NCI-H1694 treated with DMSO at 0.1 percent for 48 hours (cell line): ENCODE data around the gene PIP5K1B.

Experiments used
- DNase-seq: peaks from one replicate; lab custom pipeline; 2025; lab: John Stamatoyannopoulos, UW

Gene PIP5K1B

DNA sequence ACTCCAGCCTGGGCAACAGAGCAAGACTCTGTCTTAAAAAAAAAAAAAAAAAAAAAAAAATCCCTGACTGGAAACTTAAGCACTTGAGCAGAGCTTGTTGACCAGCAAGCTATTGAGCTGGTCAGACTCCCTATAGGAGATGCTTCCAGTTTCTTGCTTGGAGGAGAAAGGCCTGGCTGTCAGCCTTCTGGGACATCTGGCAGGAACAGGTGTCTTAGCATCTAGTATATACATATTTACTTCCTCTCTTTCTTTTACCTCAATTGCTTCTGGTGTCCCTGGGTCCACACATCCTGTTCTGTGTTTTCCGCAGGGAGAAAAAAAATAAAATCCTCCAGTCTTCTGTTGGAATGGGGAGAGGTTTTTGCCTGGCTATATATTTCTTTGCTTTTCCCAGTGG, 248.7 kb downstream of the PIP5K1B start:
- DNase-seq: no peak

GRCh38 chr9:68955330-68955729, 250.3 kb downstream of the PIP5K1B start:
- DNase-seq: no peak

GRCh38 chr9:68957479-68957878, 252.4 kb downstream of the PIP5K1B start:
- DNase-seq: no peak

GRCh38 chr9:68961587-68961986, 256.5 kb downstream of the PIP5K1B start:
- DNase-seq: no peak

- no peak for DNase-seq
Observed at GRCh38 chr9:68963416-68963815, 258.4 kb downstream of the PIP5K1B start.

GRCh38 chr9:68964102-68964541, 259.1 kb downstream of the PIP5K1B start:
- DNase-seq: no peak

DNA sequence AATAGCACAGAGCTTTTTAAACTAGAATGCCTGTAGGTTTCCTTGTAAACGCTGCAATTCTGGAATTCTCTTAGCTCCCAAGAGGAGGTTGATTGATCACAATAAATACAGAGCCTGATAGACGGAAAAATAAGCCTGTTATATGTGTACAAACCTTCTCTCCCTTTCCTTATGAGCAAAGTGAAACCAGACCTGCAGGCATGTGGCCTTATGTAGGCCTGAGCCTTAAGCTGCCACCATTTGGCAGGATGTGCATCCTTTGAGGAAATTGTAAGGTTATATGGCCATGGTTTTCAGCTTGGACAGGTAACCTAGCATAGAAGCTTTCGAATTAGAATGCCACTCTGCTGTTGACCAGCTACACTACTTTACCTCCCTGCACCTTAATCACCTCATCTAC, 259.7 kb downstream of the PIP5K1B start:
- no peak for DNase-seq

- DNase-seq: no peak
Observed at GRCh38 chr9:68966496-68966944, 261.5 kb downstream of the PIP5K1B start.

GRCh38 chr9:68967800-68968199, 262.8 kb downstream of the PIP5K1B start:
- no peak for DNase-seq

- DNase-seq: no peak
Observed at GRCh38 chr9:68969538-68969937, 264.5 kb downstream of the PIP5K1B start.

DNA sequence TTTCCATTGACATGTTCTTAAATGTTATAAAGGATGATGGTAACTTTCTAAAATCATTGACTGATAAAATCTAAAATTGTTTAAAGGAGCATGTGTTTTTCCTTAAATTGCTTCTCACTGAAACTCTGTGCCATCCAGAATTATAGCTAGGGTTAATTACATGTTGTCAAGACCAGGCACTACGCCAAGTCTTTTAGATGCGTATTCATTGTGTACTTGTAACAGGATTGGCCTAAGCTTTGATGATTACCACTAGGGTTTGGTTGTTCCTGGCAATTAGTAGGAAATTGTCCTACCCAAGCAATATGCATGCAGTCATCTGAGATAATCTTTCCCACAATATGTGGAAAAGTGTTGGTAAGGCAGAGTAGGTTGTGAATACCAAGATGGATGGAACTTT, 265.1 kb downstream of the PIP5K1B start:
- DNase-seq: no peak

DNA sequence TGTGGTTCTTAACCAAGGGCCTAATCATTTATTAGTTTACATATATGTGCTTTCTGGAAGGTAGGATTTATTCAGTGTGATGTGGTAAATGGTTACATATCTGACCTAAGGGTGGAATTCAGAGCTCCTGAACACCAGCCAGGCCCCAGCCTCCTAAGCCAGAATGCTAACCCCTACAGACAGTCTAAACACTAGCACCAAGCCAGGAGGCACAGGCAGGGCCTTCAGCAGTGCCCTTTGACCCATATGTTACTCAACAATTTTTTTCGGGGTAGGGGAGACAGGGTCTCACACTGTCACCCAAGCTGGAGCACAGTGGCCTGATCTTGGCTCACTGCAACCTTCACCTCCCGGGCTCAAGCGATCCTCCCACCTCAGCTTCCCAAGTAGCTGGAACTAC, 268.6 kb downstream of the PIP5K1B start:
- DNase-seq: no peak

- no peak for DNase-seq
Observed at GRCh38 chr9:68974431-68974830, 269.4 kb downstream of the PIP5K1B start.

- no peak for DNase-seq
Observed at GRCh38 chr9:68974901-68975300, 269.9 kb downstream of the PIP5K1B start.

DNA sequence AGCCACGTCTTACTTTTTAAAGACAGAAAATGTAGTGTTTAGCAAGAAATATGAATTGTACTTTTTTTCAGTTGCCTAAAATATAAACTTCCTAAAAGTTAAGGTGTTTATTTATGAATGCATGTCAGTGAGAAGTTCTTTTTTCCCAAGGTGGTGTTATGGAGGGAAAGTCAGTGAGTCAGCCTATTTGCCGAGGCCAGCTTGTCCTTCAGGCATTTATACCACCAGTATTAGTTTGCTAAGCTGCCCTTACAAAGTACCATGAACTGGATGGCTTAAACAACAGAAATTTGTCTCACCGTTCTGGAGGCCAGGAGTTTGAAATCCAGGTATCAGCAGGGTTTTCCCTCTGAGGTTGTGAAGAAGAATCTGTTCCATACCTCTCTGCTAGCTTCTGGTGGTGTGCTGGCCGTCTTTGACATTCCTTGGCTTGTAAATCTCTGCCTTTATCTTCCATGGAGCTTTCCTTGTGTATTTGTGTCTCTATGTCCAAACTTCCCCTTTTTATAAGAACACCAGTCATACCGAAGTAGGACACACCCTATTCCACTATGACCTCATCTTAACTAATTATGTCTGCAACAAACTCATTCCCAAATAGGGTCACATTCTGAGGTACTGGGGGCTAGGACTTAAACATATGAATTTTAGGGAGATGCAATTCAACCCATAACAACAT, 270.5 kb downstream of the PIP5K1B start:
- no peak for DNase-seq

- no peak for DNase-seq
Observed at GRCh38 chr9:68978066-68978465, 273.0 kb downstream of the PIP5K1B start.

GRCh38 chr9:68978501-68978900, 273.5 kb downstream of the PIP5K1B start:
- no peak for DNase-seq

- no peak for DNase-seq
Observed at GRCh38 chr9:68979538-68980314, 274.7 kb downstream of the PIP5K1B start.

DNA sequence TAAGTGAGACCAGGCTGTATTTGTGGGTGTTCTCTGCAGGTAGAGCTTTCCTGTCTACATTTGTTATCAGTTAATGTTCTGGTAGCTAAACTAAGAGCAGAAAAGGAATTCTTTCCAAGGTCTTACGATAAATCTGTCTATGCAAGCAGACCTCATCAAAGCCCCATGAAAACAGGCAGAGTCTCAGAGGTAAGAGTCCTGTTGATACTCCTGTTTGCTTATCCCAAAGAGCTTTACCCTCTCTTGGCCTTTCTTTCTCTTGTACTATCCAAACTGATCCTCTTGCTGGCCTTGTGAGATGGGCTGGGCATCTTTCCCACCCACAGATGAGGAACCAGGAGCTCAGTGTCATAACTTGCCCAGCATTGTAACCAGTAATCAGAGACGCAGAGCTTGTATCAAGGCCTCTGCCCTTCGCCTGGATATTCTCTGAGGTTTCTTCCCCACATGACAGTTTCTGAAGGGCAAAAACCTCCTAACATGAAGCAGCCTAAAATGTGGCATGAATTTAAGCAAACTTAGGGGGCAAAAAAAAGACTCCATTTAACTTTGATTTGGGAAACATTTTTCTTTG, 275.4 kb downstream of the PIP5K1B start:
- DNase-seq: no peak

GRCh38 chr9:68981789-68982188, 276.7 kb downstream of the PIP5K1B start:
- DNase-seq: no peak

DNA sequence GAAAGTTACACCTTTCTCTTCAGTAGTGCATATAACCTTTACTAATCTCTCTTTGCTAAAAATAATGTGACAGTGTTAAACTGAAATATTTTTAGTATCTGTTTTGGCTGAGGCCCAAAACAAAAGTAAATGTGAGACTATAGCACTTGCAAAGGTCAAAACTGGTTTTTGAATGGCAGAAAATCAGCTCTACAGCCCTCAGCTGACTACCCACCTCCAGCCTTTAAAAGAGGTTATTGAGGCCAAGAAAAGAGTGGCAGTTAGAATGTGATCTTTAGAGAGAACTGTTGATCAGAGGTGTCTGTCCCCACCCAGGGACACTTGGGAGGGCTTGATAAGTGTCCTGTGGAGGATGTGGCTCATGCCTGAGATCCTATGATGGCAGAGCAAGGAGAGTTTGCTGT, 278.0 kb downstream of the PIP5K1B start:
- no peak for DNase-seq

GRCh38 chr9:68983522-68984424, 278.7 kb downstream of the PIP5K1B start:
- DNase-seq: no peak
